Neural cell (in vitro differentiated cells): ENCODE measurements around the gene SRA1.

Experiments used
- EP300 ChIP-seq: fragments of 450-650 bp; conservative IDR thresholded peaks from 2 replicates; pipeline ENCODE4 v1.6.1; 2014; ENCODE audit warnings: antibody characterized with exemption, mild to moderate bottlenecking, moderate library complexity; ENCODE audit not compliant: poor library complexity, severe bottlenecking
- RAD21 ChIP-seq: fragments of 450-650 bp; conservative IDR thresholded peaks from 2 replicates; pipeline ENCODE4 v1.6.1; 2014; ENCODE audit warnings: antibody characterized with exemption, mild to moderate bottlenecking, moderate library complexity
- SMC3 ChIP-seq: fragments of 450-650 bp; conservative IDR thresholded peaks from 2 replicates; pipeline ENCODE4 v1.6.1; 2014; ENCODE audit warnings: antibody characterized with exemption, mild to moderate bottlenecking, moderate library complexity; ENCODE audit not compliant: poor library complexity
- TF ChIP-seq, protein P1 (sequence below): fragments of 450-650 bp; IDR thresholded peaks from 2 replicates; pipeline ENCODE4 v1.5.1; 2014; ENCODE audit warnings: antibody characterized with exemption, mild to moderate bottlenecking, moderate library complexity; ENCODE audit not compliant: poor library complexity, severe bottlenecking

DNA sequence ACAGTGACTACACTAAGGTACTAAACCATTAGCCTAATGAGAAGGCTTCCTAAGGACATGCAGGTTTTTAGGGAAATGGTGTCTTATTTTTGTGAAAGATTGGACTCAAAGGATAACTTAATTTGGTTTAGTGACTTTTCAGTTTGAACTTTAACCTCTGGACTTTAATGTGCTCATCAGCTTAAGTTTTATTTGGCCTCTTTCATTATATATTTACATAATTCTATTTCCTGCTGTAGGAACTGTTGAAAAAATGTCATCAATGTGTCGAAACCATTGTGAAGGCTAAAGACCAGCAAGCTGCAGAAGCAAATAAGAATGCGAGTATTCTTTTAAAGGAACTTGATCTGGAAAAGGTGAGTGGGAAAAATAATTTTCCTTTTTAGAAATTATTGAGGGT, 44.1 kb downstream of the SRA1 start:
- TF ChIP-seq, protein P1, sequence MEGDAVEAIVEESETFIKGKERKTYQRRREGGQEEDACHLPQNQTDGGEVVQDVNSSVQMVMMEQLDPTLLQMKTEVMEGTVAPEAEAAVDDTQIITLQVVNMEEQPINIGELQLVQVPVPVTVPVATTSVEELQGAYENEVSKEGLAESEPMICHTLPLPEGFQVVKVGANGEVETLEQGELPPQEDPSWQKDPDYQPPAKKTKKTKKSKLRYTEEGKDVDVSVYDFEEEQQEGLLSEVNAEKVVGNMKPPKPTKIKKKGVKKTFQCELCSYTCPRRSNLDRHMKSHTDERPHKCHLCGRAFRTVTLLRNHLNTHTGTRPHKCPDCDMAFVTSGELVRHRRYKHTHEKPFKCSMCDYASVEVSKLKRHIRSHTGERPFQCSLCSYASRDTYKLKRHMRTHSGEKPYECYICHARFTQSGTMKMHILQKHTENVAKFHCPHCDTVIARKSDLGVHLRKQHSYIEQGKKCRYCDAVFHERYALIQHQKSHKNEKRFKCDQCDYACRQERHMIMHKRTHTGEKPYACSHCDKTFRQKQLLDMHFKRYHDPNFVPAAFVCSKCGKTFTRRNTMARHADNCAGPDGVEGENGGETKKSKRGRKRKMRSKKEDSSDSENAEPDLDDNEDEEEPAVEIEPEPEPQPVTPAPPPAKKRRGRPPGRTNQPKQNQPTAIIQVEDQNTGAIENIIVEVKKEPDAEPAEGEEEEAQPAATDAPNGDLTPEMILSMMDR = no peak
- TF ChIP-seq SMC3 (no peak), EP300 (no peak), RAD21 (no peak)
